A549 (cell line): ENCODE results near the gene PHF21B.

Experiments
- BHLHE40 ChIP-seq: IDR thresholded peaks from 2 replicates; pipeline ENCODE4 v1.6.1; 2012; ENCODE audit warnings: low read depth, low read length, inconsistent platforms
- CTCF ChIP-seq: fragments of >200 bp; sonication (Bioruptor Twin); formaldehyde crosslinking; IDR thresholded peaks from 3 replicates; pipeline ENCODE4 v1.5.1; 2016
- EP300 ChIP-seq, 2 experiments: fragments of >200 bp; sonication (Bioruptor Twin); formaldehyde crosslinking; IDR thresholded peaks; 2 replicates in 1 of 2; 3 replicates in 1 of 2; pipeline ENCODE4 v1.6.1; 2016 to 2017
- ESRRA ChIP-seq: fragments of 150-350 bp; IDR thresholded peaks from 2 replicates; pipeline ENCODE4 v1.6.1; 2014; ENCODE audit warnings: mild to moderate bottlenecking, low read length, borderline replicate concordance
- HDAC2 ChIP-seq: fragments of 200-600 bp; sonication (generic); IDR thresholded peaks from 2 replicates; pipeline ENCODE4 v1.6.1; 2016
- POLR2A ChIP-seq: IDR thresholded peaks from 2 replicates; pipeline ENCODE4 v1.6.1; 2012; ENCODE audit warnings: mild to moderate bottlenecking, low read length
- RAD21 ChIP-seq, 2 experiments: fragments of >200 bp in 1 of 2; sonication (Bioruptor Twin) in 1 of 2; formaldehyde crosslinking in 1 of 2; IDR thresholded peaks in 1 of 2; conservative IDR thresholded peaks in 1 of 2; 2 replicates in 1 of 2; 3 replicates in 1 of 2; pipeline ENCODE4 v1.6.1; 2012 to 2018; ENCODE audit warnings: inconsistent platforms in 1 of 2
- RCOR1 ChIP-seq: fragments of 150-350 bp; IDR thresholded peaks from 2 replicates; pipeline ENCODE4 v1.6.1; 2014; ENCODE audit warnings: antibody characterized with exemption, low read length, low read depth
- RNF2 ChIP-seq: fragments of 200-600 bp; sonication (generic); IDR thresholded peaks from 2 replicates; pipeline ENCODE4 v1.6.1; 2016; ENCODE audit warnings: low read depth, mild to moderate bottlenecking, antibody characterized with exemption, moderate library complexity, borderline replicate concordance

- TF ChIP-seq BHLHE40 (no peak), POLR2A (no peak), RNF2 (no peak), EP300 (IDR thresholded peaks at IDR 0.05) (no peak), RAD21 (conservative IDR thresholded peaks at IDR 0.05 in 1 of 2, IDR thresholded peaks at IDR 0.05 in 1 of 2) (no peak), CTCF (no peak), HDAC2 (no peak), RCOR1 (no peak), ESRRA (no peak)
Measured at GRCh38 chr22:45006964-45007390, 2.8 kb downstream of the PHF21B start.
